ENCODE measurements around the gene BRSK2. TPM values are rescaled to one million over a fixed set of nuclear protein-coding genes. Genes with fewer than 3 reads are reported as not detected.

BRSK2 gene
- total RNA-seq, 1 donor from 2014 or later: 0.11 TPM

DNA sequence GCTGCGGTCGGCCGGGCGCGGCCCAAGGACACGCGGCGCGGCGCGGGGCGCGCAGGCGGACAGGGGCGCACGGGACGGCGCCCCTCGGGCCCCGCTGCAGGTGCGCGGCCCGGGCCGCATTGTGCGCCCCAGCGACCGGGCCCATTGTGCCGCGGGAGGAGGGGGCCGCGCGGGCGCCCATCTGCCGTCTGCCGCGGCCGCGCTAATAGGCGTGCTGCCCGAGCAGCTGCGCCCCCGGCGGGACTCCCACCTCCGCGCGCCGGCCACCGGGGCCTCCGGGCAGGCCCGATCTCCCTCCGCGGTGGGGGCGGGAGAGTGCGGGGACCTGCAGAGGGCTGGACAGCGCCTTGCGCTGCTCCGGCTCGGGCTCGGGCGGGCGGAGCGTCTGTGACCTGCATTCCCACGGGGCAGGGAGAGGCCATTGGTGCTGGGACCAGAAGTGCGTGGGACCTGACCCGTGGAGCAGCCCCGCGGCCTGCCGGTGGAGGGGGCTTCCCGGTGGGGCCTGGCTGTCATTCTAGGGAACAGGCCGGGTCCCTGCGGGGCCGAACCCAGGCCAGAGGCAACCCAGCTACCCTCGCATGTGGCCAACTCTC, 933 bp downstream of the BRSK2 start:
- intact Hi-C loops (cut with micrococcal nuclease): no loop called here
- DNase-seq: no peak
- TF ChIP-seq, protein P1, sequence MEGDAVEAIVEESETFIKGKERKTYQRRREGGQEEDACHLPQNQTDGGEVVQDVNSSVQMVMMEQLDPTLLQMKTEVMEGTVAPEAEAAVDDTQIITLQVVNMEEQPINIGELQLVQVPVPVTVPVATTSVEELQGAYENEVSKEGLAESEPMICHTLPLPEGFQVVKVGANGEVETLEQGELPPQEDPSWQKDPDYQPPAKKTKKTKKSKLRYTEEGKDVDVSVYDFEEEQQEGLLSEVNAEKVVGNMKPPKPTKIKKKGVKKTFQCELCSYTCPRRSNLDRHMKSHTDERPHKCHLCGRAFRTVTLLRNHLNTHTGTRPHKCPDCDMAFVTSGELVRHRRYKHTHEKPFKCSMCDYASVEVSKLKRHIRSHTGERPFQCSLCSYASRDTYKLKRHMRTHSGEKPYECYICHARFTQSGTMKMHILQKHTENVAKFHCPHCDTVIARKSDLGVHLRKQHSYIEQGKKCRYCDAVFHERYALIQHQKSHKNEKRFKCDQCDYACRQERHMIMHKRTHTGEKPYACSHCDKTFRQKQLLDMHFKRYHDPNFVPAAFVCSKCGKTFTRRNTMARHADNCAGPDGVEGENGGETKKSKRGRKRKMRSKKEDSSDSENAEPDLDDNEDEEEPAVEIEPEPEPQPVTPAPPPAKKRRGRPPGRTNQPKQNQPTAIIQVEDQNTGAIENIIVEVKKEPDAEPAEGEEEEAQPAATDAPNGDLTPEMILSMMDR (IDR thresholded peaks at IDR 0.05): no peak
- Mint-ChIP-seq H3K27me3 (peaks cover 26% of the 10 kb centered on the region), H3K4me3 (no peak overlapping the region), H3K9me3 (no peaks in the 10 kb centered on the region), H3K27ac (no peak overlapping the region), H3K4me1 (peaks cover 22% of the 10 kb centered on the region), H3K36me3 (ENCODE audit: low read depth) (no peaks in the 10 kb centered on the region)
- ATAC-seq (ENCODE audit: low read depth): no peak
- ChIA-PET POLR2A (no interaction called here), CTCF (no interaction called here)

DNA sequence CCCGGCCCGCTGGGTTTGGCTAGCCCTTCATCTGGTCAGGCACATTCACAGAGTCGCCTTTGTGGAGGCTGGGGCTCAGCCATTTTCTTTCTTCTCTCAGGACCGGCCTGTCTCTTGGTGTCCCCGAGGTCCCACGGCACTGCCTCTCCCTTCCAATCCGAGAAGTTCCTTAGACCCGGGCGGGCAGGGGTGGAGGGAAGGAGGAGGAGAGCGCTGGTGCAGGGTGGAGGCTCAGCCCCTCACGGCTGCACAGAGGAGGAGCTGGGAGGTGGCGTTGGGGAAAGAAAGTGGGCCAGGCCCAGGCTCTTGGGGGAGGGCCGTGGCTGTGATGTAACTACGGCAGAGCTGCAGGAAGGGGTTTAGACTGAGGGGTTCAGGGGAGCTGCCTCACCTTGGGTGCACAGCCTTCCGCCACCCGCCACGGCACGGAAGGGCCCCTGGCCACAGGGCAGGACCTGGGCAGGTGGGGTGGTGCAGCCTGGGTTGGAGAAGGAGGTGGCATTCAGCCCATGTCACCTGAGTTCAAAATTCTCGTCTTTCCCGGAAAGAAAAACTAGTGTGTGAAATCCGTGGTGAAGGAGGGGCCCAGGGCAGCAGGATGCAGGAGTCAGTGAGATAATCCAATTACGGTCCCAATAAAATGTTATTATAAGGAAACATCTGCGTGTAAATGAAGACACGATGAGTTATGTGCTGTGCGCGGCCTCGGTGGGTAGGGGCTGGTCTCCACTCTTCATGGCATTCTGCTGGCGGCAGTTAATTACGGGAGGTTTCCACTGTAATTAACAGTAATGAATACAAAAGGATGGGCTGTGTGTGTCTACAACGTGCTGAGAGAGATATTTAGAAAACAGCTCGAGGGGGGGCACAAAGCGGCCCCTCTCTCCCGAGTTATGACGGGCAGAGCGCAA, 1.7 kb downstream of the BRSK2 start:
- no peaks in the 10 kb centered on the region for H3K9me3 Mint-ChIP-seq
- TF ChIP-seq, protein P1 (IDR thresholded peaks at IDR 0.05): no peak
- H3K27me3 Mint-ChIP-seq: peaks cover 26% of the 10 kb centered on the region
- H3K4me1 Mint-ChIP-seq: peaks cover 22% of the 10 kb centered on the region
- DNase-seq (no peak), ATAC-seq (ENCODE audit: low read depth) (no peak)
- H3K36me3 Mint-ChIP-seq (ENCODE audit: low read depth): no peaks in the 10 kb centered on the region
- H3K4me3 Mint-ChIP-seq: peak overlapping the region; percentile 53
- intact Hi-C loops (cut with micrococcal nuclease): no loop called here
- ChIA-PET CTCF (no interaction called here), POLR2A (no interaction called here)
- H3K27ac Mint-ChIP-seq: no peak overlapping the region

DNA sequence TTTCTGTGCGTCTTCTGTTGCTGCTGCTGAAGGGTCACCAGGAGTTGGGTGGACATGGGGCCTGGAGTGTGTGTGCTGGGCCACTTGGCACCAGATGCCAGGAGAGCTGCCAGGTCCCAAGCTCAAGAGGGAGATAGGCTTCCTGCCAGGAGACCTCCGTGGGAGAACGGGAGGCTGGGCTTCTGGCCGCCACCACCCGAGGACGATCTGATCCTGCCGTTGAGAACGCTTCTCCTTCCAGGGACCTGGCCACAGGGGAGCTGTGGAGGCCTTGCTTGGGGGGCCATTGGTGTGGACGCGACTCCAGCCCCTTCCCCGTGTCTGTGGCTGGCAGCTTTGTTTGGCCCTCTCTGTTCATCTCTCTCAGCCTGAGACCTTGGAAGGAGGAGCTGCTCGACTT, 2.4 kb downstream of the BRSK2 start:
- H3K27me3 Mint-ChIP-seq: peaks cover 26% of the 10 kb centered on the region
- H3K27ac Mint-ChIP-seq: no peak overlapping the region
- TF ChIP-seq, protein P1 (IDR thresholded peaks at IDR 0.05): no peak
- ATAC-seq (ENCODE audit: low read depth): no peak
- no peak for DNase-seq
- intact Hi-C loops (cut with micrococcal nuclease): no loop called here
- ChIA-PET CTCF (no interaction called here), POLR2A (no interaction called here)
- peaks cover 19% of the 10 kb centered on the region for H3K4me1 Mint-ChIP-seq
- H3K4me3 Mint-ChIP-seq: no peak overlapping the region
- H3K9me3 Mint-ChIP-seq: no peaks in the 10 kb centered on the region
- no peaks in the 10 kb centered on the region for H3K36me3 Mint-ChIP-seq (ENCODE audit: low read depth)

DNA sequence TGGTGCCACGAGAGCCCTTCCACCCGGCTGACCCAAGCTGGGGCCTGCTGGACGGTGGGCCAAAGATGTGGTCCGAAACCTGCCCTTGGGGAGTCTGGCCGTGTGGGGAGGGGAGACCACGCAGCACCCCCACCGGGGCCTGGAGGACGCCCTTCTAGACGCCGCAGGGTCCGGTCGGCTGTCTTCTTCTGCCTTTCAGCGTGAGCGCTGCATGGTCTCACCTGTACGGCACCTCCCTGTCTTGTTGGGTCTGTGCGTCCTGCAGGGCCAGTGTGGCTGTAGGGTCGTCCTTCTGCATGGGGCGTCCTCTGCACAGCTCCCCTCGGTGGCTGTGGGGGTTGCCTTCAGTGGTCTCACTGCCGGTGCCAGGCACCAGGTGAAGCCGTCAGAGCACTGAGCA, 2.8 kb downstream of the BRSK2 start:
- Mint-ChIP-seq H3K9me3 (no peaks in the 10 kb centered on the region), H3K4me1 (peaks cover 16% of the 10 kb centered on the region), H3K4me3 (no peak overlapping the region), H3K36me3 (ENCODE audit: low read depth) (no peaks in the 10 kb centered on the region), H3K27me3 (peaks cover 26% of the 10 kb centered on the region), H3K27ac (no peak overlapping the region)
- intact Hi-C loops (cut with micrococcal nuclease): no loop called here
- DNase-seq: no peak
- ChIA-PET CTCF (no interaction called here), POLR2A (no interaction called here)
- no peak for ATAC-seq (ENCODE audit: low read depth)
- TF ChIP-seq, protein P1 (IDR thresholded peaks at IDR 0.05): no peak

DNA sequence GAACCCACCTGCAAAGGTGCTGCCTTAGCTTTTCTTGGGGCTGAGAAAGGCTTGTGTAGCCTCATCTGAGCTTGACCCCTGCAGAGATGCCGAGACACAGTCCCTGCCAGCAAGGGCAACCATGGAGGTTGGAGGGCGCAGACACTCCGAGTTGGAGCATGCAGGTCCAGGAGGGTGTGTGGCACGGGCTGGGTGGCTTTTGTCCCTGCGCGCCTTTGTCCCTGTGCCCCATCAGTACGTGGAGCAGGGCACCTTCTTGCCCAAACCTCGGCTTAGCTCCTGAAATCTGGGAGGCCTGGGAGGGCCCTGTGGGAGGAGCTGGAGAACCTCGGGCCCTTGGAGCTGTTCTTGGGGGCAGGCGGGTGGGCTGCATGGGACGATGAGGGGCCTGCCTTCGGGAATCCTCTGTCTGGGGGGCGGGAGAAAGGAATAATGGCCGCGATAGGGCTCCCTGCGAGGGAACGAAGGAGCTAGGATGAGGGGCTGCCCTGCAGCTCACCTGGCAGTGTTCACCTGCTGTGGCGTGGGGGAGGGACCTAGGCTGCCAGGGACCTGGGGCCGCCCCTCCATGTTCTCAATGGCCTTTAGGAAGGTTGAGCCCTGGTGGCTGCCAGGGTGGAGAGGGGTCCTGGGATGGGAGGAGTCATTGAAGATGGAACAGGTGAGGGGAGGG, 3.4 kb downstream of the BRSK2 start:
- DNase-seq (no peak), ATAC-seq (ENCODE audit: low read depth) (no peak)
- peaks cover 25% of the 10 kb centered on the region for H3K27me3 Mint-ChIP-seq
- intact Hi-C loops (cut with micrococcal nuclease): no loop called here
- H3K4me1 Mint-ChIP-seq: peaks cover 14% of the 10 kb centered on the region
- H3K27ac Mint-ChIP-seq: no peak overlapping the region
- no peaks in the 10 kb centered on the region for H3K36me3 Mint-ChIP-seq (ENCODE audit: low read depth)
- ChIA-PET POLR2A (no interaction called here), CTCF (no interaction called here)
- H3K9me3 Mint-ChIP-seq: no peaks in the 10 kb centered on the region
- no peak overlapping the region for H3K4me3 Mint-ChIP-seq
- TF ChIP-seq, protein P1 (IDR thresholded peaks at IDR 0.05): no peak

All from activated B cell treated with CpG ODN at 0.5 μM for 24 hours (primary cell).